Muscle of arm (tissue), 14 donors: ENCODE measurements around the gene RECK. TPM values are rescaled to one million over a fixed set of nuclear protein-coding genes. Genes with fewer than 3 reads are reported as not detected.
"Not testable (repeated sequence)": the region's sequence is repeated elsewhere in the genome, so short reads cannot be mapped to it uniquely, and the experiment has no call there.

Experiments used
- DNase-seq: peaks from one replicate; pipeline ENCODE4 v3.0.0-alpha.2; 2013
- long read RNA-seq, 11 donors: transcript quantifications; one replicate each; lab custom pipeline, GENCODE V29; 2026
- polyA plus RNA-seq, 12 donors: library from polyadenylated mRNA; unstranded; fragments of 120-200 nt; gene quantifications; one replicate each; pipeline ENCODE4 v1.2.1, GENCODE V29; 2013; ENCODE audit not compliant: insufficient read length in 12 of 12

The RECK gene, protein sequence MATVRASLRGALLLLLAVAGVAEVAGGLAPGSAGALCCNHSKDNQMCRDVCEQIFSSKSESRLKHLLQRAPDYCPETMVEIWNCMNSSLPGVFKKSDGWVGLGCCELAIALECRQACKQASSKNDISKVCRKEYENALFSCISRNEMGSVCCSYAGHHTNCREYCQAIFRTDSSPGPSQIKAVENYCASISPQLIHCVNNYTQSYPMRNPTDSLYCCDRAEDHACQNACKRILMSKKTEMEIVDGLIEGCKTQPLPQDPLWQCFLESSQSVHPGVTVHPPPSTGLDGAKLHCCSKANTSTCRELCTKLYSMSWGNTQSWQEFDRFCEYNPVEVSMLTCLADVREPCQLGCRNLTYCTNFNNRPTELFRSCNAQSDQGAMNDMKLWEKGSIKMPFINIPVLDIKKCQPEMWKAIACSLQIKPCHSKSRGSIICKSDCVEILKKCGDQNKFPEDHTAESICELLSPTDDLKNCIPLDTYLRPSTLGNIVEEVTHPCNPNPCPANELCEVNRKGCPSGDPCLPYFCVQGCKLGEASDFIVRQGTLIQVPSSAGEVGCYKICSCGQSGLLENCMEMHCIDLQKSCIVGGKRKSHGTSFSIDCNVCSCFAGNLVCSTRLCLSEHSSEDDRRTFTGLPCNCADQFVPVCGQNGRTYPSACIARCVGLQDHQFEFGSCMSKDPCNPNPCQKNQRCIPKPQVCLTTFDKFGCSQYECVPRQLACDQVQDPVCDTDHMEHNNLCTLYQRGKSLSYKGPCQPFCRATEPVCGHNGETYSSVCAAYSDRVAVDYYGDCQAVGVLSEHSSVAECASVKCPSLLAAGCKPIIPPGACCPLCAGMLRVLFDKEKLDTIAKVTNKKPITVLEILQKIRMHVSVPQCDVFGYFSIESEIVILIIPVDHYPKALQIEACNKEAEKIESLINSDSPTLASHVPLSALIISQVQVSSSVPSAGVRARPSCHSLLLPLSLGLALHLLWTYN
- polyA plus RNA-seq, result 10 to 100 TPM in 11 of 12 donors, not detected in 1; 21.7 to 62.1 (median 29.2) TPM
- long read RNA-seq, donor 1, full-length matches to known transcripts, result 1 of 1 reads
- long read RNA-seq, donor 1, partial matches to known transcripts, result 0 of 1 reads
- long read RNA-seq, donor 1, other reads (novel, unspliced or antisense), result 0 of 1 reads
- long read RNA-seq, donor 2, full-length matches to known transcripts, result 2 of 7 reads
- long read RNA-seq, donor 2, partial matches to known transcripts, result 5 of 7 reads
- long read RNA-seq, donor 2, other reads (novel, unspliced or antisense), result 0 of 7 reads
- long read RNA-seq, donor 3, full-length matches to known transcripts, result 1 of 1 reads
- long read RNA-seq, donor 3, partial matches to known transcripts, result 0 of 1 reads
- long read RNA-seq, donor 3, other reads (novel, unspliced or antisense), result 0 of 1 reads
- long read RNA-seq, donor 4, full-length matches to known transcripts, result 2 of 15 reads
- long read RNA-seq, donor 4, partial matches to known transcripts, result 13 of 15 reads
- long read RNA-seq, donor 4, other reads (novel, unspliced or antisense), result 0 of 15 reads
- long read RNA-seq, donor 5, result 0 reads
- long read RNA-seq, donor 6, full-length matches to known transcripts, result 1 of 1 reads
- long read RNA-seq, donor 6, partial matches to known transcripts, result 0 of 1 reads
- long read RNA-seq, donor 6, other reads (novel, unspliced or antisense), result 0 of 1 reads
- long read RNA-seq, donor 7, full-length matches to known transcripts, result 3 of 8 reads
- long read RNA-seq, donor 7, partial matches to known transcripts, result 5 of 8 reads
- long read RNA-seq, donor 7, other reads (novel, unspliced or antisense), result 0 of 8 reads
- long read RNA-seq, donor 8, full-length matches to known transcripts, result 4 of 9 reads
- long read RNA-seq, donor 8, partial matches to known transcripts, result 5 of 9 reads
- long read RNA-seq, donor 8, other reads (novel, unspliced or antisense), result 0 of 9 reads
- long read RNA-seq, donor 9, full-length matches to known transcripts, result 1 of 7 reads
- long read RNA-seq, donor 9, partial matches to known transcripts, result 6 of 7 reads
- long read RNA-seq, donor 9, other reads (novel, unspliced or antisense), result 0 of 7 reads
- long read RNA-seq, donor 10, full-length matches to known transcripts, result 2 of 9 reads
- long read RNA-seq, donor 10, partial matches to known transcripts, result 7 of 9 reads
- long read RNA-seq, donor 10, other reads (novel, unspliced or antisense), result 0 of 9 reads
- long read RNA-seq, donor 11, full-length matches to known transcripts, result 9 of 9 reads
- long read RNA-seq, donor 11, partial matches to known transcripts, result 0 of 9 reads
- long read RNA-seq, donor 11, other reads (novel, unspliced or antisense), result 0 of 9 reads

DNA sequence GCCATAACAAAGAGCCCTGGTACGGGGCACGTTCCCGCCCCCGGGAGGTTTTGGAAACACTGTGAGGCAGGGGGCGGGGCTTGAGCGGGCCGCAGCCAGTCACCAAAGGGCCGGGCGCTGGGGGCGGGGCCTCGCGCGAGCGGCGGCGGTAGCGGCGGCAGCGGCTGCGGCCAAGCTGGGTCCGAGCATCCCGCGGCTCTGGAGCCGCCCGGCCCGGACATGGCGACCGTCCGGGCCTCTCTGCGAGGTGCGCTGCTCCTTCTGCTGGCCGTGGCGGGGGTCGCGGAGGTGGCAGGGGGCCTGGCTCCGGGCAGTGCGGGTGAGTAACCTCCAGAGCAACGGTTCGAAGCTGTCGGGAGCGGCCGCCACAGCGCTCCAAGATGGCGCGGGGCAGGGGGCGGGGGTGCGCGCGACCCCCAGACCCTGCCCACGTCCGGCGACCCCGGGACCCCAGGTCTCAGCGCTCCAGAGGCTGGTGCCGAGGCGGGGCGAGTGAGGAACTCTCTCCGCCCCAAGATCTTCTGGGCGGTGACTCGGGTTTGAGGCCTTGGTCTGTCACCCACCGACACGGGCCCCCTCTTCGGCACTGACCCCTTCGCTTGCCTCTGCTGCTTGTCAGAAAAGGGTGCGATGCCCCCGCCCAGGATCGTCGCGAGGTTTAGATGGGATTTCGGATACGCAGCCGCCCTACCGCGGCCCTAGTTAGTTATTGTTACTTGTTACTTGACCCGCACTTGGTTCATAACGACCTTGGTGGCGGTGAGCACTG, at the start of gene RECK:
Gene RECK (plus strand): TSS at position 134 of the 769 bp plus-strand sequence. CDS start 86 bp downstream, at position 220.
- DNase-seq, result peak; percentile 73

DNA sequence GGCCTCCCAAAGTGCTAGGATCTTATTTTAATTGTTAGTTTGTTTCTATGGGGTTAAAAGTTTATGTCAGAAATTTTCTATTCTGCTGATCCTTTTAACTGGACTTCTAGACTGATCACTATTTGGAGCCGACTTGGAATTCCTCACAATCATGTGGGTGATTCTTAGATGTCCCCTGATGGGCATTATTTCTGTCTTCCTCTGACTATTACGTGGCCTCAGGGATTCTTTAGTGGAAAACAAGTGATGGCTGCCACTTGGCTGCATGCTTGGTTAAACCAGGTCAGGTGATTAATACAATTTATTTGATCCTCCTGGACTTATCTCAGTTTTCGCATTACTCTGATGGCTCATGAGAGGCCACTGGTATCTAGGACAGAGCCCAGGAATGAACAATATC, 46.6 kb upstream of the RECK start:
- DNase-seq, result no peak

DNA sequence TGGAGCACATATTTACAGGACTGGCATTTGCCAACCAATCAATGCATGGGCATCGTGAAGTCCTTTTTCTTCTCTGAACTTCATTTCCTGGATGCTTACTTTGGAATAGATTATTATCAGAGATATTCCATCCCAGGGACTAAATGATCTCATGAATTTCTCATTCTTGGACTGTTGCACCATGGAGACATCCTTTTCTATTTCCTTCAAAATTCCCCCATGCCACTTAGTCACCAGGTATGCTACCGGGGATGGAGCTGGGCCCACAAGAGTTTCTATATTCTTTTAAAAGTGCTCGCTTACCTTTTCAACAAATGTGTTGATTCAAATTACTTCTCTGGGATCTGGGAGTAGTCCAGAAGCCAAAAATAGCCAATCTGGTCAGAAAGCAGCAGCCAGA, 43.6 kb upstream of the RECK start:
- DNase-seq, result not testable (repeated sequence)

DNA sequence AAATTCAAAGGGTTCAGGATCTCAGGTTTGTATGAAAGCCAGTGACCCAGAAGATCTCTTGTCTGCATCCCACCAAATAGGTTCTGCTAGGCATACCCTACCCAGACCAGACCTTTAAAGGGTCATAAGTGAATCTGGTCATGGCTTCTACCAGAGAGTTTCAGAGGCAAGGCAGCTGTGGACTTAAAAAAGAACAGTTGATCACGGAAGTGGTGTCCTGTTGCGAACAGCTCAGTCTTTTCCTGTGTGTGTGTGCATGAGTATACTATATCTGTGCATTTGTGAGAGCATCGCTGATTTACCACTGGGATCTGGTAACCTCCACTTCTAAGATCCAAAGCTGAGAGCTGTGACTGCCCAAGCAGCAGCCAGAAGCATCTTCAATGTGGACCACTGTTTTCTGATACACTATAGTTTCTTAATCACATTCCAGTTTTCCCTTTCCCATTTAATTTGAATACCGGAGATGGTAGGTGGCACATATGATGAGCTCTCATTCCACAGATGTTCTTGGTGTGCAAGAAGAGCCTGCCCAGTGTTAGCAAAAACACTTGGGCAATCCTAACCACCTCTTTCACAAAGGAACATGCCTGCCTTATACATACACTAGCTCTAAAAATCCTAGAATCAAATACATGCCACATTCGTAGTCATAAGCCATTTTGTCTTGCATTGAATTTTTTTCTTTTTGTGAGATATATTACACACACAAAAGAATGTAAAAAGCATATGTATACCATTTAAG, 42.6 kb upstream of the RECK start:
- DNase-seq, result no peak

DNA sequence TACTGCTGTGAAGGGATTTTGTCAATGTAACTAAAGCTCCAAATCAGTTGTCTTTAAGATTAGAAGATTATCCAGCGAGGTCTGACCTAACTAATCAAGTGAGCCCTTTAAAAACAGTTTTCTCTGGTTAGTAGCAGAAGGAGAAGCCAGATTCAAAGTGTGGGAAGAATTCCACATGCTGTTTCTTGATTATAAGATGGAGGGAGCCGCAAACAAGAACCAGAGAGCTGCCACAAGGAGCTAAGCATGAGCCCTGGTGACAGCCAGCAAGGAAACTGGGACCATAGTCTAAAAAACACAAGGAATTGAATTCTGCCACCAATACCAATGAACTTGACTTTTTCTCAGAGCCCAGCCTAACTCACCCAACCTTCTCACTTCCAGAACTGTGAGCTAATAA, 41.8 kb upstream of the RECK start:
- DNase-seq, result no peak

DNA sequence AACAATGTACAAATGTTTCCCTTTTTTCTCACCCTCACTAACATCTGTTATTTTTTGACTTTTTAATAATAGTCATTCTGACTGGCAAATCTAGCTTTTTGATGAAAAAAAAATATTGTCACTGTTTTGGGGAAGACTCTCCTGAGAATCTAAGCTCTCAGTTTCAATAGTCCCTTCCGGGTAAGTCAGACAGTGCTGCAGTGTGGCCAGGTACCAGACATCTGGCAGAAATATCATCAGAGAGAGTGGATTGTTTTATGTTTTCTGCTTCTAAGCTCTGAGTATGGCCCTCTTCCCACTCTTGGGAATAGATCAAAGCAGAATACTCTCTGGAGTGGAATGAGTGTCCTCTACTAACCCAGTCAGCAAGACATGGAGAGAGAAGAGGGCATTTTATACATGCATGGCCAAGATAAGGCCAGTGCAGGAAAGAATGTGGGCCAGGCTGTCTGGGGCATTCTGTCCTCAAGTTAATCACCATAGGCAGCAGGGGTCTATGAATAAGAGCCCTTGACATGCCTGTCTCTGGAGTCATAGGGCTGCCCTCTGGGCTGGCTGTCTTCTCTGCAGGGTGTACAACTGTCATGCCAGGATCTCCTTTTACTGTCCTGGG, 40.2 kb upstream of the RECK start:
- no peak for DNase-seq

DNA sequence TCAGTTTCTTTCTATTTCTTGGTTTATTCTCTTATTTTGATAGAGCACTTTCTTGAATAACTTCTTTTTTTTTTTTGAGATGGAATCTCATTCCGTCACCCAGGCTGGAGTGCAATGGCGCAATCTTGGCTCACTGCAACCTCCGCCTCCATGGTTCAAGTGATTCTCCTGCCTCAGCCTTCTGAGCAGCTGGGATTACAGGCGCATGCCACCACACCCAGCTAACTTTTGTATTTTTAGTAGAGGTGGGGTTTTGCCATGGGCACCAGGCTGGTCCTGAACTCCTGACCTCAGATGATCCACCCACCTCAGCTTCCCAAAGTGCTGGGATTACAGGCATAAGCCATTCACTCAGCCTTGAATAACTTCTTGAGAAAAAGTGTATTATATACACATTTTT, 39.7 kb upstream of the RECK start:
- not testable (repeated sequence) for DNase-seq

DNA sequence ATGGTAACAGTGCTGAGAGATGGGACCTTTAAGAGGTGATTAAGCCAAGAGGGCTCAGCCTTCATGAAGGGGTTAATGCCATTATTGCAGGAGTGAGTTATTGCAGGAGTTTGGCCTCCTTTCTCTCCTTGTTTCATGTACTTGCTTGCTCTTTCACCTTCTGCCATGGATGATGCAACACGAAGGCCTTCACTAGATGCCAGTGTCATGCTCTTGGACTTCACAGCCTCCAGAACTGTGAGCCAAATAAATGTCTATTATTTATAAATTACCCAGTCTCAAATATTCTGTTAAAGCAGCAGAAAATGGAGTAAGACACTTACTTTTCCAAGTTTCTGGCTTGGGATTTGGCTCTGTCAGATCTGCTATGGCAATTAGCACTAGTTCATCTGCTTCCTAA, 38.4 kb upstream of the RECK start:
- DNase-seq, result no peak

DNA sequence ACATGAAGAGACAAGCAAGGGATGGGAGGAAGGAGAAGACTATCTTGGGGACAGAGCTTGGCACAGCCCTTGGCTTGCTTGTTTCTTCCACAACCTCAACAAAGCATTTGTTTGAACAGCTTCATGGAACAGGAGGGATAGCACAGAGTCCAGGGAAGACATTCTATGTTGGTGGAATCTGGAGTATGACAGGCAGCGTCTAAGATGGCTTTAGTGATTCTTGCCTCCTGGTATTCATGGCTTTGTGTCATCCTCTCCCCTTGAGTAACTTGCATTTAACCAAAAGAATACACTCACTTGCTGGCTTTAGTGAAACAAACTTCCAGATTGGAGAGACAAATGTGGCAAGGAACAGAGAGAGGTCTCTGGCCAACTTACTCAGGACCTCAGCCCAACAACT, 30.8 kb upstream of the RECK start:
- DNase-seq, result no peak

DNA sequence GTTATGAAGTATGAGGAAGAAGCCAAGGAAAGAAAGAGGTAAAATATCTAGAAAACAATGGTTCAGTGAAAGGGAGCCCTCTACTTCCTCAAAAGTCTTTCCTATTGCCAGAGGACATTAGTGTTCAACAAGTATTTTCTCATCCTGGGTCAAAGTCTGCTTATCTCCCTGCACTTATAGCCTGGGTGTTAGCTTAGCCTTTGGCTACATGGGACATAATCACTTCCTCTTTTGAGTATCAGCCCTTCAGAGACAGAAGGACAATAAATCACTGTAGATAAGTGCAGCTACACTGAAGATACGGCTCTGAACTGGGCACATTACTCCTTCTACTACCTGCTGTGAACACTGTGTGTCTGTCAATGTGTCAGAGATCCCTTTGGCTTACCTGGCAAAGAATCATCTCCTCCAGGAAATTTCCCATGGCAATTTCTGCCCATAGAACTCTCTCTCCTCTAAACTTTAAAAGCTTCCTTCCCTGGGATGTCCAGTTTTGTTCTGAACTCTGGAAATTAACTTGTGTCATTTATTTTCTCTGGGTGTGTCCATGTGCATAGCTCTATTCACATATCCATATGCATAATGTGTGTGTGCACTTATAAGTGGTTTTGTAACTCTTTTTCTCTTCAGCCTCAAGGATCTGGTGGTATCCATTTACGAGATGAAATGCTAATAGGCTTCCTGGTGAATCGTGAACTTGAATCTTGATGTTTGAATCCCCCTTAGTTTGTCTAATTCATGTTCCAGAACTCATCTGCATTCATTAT, 30.0 kb upstream of the RECK start:
- DNase-seq, result no peak

DNA sequence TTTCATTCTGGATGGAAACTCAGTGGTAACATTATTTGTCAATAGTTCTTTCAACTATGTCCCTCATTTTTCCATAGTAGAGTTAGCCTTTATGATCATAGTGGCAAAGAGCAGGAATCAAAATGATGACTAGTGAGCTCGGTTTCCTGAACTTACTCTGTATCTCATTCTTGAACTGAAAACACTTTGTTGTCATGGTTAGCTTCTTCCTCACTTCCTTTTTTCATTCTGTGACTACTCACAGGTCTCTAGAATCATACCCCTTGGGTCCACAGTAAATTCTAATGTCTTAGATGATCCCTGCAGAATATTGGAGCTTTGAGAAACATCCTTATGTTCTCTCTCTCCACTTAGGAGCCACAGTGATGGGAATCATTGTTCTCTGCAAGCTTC, 29.4 kb upstream of the RECK start:
- no peak for DNase-seq

DNA sequence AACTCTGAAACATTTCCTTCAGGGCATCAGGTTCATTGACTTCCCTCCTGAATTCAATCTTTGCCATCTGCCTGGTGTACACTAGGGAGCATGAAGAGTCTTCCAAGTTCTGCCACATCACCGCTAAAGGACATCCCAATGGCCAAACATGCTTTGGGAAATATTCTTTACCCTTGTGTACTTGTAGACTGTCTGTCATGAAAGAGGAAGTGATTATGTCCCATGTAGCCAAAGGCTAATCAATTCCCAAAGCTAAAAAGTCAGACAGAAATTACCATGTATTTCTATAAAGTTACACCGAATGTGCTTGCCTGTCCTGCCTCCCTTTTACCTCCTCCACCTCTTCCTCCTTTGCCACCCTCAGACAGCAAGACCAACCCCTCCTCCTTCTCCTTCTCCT, 28.9 kb upstream of the RECK start:
- no peak for DNase-seq

DNA sequence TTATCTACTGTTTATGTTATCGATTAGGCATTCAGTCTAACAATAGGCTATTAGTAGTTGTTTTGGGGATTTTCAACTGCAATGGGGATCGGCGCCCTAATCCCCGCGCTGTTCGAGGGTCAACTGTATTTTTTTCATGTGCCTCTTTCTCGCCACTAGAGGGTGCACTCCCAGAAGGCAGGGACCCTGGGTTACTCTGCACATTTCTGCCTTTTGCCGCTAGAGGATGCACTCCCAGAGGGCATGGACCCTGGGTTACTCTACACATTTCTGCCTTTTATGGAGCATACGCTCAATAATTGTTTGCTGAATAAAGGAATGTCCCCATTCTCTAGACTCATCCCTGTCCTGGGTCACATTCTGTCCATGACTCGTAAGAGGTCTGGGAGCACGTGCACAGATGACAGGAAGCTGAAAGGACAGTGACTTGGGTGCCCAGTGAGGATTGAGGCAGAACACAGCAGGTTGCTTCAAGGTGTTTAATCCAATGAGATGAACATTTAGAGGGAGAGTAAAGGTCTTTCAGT, 27.9 kb upstream of the RECK start:
- DNase-seq, result peak; percentile 48

DNA sequence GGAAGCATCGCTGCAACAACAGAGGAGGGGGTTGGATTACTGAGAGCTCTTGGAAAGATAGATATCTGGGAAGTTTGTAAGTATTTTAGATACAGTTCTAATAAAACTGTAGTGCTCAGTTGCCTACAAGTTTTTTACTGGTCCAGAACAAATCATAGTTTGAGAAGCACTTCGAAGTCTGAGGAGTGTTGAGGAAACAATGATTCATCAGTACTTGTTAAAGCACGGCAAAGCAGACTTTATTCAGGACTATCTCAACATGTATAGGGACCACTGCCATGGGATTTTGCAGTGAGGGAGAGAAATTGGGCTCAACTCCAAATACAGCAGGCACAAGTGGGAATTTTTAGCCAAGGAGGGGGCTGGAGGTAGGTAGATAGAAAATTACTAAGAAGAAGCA, 25.3 kb upstream of the RECK start:
- no peak for DNase-seq

DNA sequence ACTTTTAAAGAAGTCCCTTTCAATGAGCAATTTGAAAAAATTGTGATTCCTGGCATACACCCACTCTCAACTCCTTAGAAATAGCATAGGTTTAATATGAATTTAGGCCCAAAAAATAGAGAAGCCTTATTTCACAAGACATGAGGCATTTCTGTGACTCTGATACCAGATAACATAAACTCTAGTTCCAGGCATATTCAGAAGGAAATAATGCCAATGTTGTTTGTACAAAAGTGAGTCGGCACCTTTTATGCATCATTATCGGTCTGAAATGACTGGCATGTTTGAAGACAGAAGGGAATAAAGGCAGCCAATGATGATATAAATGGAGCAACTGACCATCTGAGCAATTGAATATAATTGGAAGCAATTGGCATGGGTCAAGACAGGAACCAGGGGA, 19.4 kb upstream of the RECK start:
- no peak for DNase-seq

DNA sequence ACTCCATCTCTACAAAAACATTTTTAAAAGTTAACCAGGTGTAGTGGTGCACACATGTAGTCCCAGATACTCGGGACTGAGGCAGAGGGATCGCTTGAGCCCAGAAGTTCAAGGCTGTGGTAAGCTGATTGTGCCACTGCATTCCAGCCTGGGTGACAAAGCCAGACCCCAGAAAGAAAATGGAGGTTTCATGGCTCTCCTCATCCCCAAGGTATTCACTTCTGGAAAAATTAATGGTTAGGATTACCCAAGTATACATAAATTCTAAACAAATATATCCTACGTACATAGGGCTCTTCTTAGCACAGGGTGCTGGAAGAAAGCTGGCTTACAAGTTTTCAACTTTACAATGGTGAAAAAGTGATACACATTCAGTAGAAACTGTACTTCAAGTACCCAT, 18.6 kb upstream of the RECK start:
- DNase-seq, result no peak
